ENCODE data around the gene CHST13. TPM values are rescaled to one million over a fixed set of nuclear protein-coding genes. Genes with fewer than 3 reads are reported as not detected.
"Not testable (repeated sequence)": the region's sequence is repeated elsewhere in the genome, so short reads cannot be mapped to it uniquely, and the experiment has no call there.

Gene CHST13
- total and polyA plus RNA-seq, 2 donors (not counting 3 experiments of a cell fraction or from before 2014, with no cell fraction given): 0.04 TPM; not detected in 1

- intact Hi-C loops (cut with micrococcal nuclease) (no loop called here), dilution Hi-C loops (cut with MboI; ENCODE audit: extremely low pct_ligation_motif_present, low sequenced_read_pairs) (no loop called here)
- no peak overlapping the region for H3K4me3 ChIP-seq (replicated peaks in 1 of 3; ENCODE audit: insufficient read depth in 1 of 3, low read depth in 1 of 3, low read length in 3 of 3)
- DNase-seq (ENCODE audit: low read depth, low spot score) (no peak), FAIRE-seq (no peak)
- H4K20me1 ChIP-seq (replicated peaks; ENCODE audit: control insufficient read depth, extremely low read depth, insufficient read depth, low read length): no peaks in the 10 kb centered on the region
- no peak overlapping the region for H3K27ac ChIP-seq (ENCODE audit: insufficient read depth, low read depth, low read length)
- no peaks in the 10 kb centered on the region for H3K36me3 ChIP-seq (ENCODE audit: control insufficient read depth in 2 of 2, extremely low read depth in 1 of 2, insufficient read depth in 2 of 2, low read length in 2 of 2)
- H3K9me1 ChIP-seq (replicated peaks; ENCODE audit: control insufficient read depth, extremely low read depth, insufficient read depth, low read length): no peaks in the 10 kb centered on the region
- POLR2A ChIA-PET: no interaction called here
- CTCF ChIA-PET: interaction anchor here (1.5 kb wide), 1 partner anchor 13 kb away, joined by 4 read pairs; no protein-coding TSS in a partner anchor
- no peak overlapping the region for H2AFZ ChIP-seq (ENCODE audit: low read depth, low read length)
- no peak for TF ChIP-seq POLR2AphosphoS5 (IDR thresholded peaks at IDR 0.05; ENCODE audit: insufficient read depth, low read depth, low read length)
- no peak for TF ChIP-seq GATA2 (IDR thresholded peaks at IDR 0.05; ENCODE audit: insufficient read depth, insufficient read length, low read depth, low read length)
- TF ChIP-seq MAX (IDR thresholded peaks at IDR 0.05; ENCODE audit: insufficient read depth, insufficient read length): no peak
- TF ChIP-seq MYC (IDR thresholded peaks at IDR 0.05; ENCODE audit: low read depth, low read length): no peak
- no peak for TF ChIP-seq CTCF (IDR thresholded peaks at IDR 0.05; ENCODE audit: extremely low read depth in 1 of 2, insufficient read depth in 1 of 2, low read depth in 1 of 2, low read length in 2 of 2)
- TF ChIP-seq POLR2A (IDR thresholded peaks at IDR 0.05; ENCODE audit: low read depth, low read length): no peak
- TF ChIP-seq EZH2 (IDR thresholded peaks at IDR 0.05; ENCODE audit: borderline replicate concordance, low read depth, low read length, severe bottlenecking): no peak
- no peak for TF ChIP-seq JUN (IDR thresholded peaks at IDR 0.05; ENCODE audit: borderline replicate concordance, insufficient read depth, insufficient read length, low read depth)
- no peak overlapping the region for H3K9ac ChIP-seq (replicated peaks; ENCODE audit: extremely low read depth, insufficient read depth, low read length)
- no peak overlapping the region for H3K4me2 ChIP-seq (ENCODE audit: insufficient read depth, low read length)
- BruUV-seq (replicated peaks): no TSS peak
- H3K27me3 ChIP-seq (ENCODE audit: control insufficient read depth in 2 of 2, insufficient read depth in 2 of 2, low read length in 2 of 2): peaks cover 8 to 12% of the 10 kb centered on the region in 2 experiments
- H3K79me2 ChIP-seq (ENCODE audit: control insufficient read depth, insufficient read depth, low read length): no peaks in the 10 kb centered on the region
- H3K9me3 ChIP-seq (replicated peaks; ENCODE audit: control insufficient read depth, insufficient read depth, low read length): no peaks in the 10 kb centered on the region
- no peaks in the 10 kb centered on the region for H3K4me1 ChIP-seq (ENCODE audit: control insufficient read depth, extremely low read depth, insufficient read depth, low read length)
Observed at GRCh38 chr3:126582311-126582710, 58.4 kb downstream of the CHST13 start.

- H3K27ac ChIP-seq (ENCODE audit: insufficient read depth, low read depth, low read length); FAIRE-seq; BruUV-seq (replicated peaks); H3K27me3 ChIP-seq (ENCODE audit: control insufficient read depth in 2 of 2, insufficient read depth in 2 of 2, low read length in 2 of 2); H3K79me2 ChIP-seq (ENCODE audit: control insufficient read depth, insufficient read depth, low read length); H3K4me3 ChIP-seq (replicated peaks in 1 of 3; ENCODE audit: insufficient read depth in 1 of 3, low read depth in 1 of 3, low read length in 3 of 3); H3K9me1 ChIP-seq (replicated peaks; ENCODE audit: control insufficient read depth, extremely low read depth, insufficient read depth, low read length); H3K9me3 ChIP-seq (replicated peaks; ENCODE audit: control insufficient read depth, insufficient read depth, low read length); POLR2A ChIA-PET; H3K36me3 ChIP-seq (ENCODE audit: control insufficient read depth in 2 of 2, extremely low read depth in 1 of 2, insufficient read depth in 2 of 2, low read length in 2 of 2); intact Hi-C loops (cut with micrococcal nuclease); dilution Hi-C loops (cut with MboI; ENCODE audit: extremely low pct_ligation_motif_present, low sequenced_read_pairs); H2AFZ ChIP-seq (ENCODE audit: low read depth, low read length); DNase-seq (ENCODE audit: low read depth, low spot score); H3K4me1 ChIP-seq (ENCODE audit: control insufficient read depth, extremely low read depth, insufficient read depth, low read length); CTCF ChIA-PET; H4K20me1 ChIP-seq (replicated peaks; ENCODE audit: control insufficient read depth, extremely low read depth, insufficient read depth, low read length); H3K9ac ChIP-seq (replicated peaks; ENCODE audit: extremely low read depth, insufficient read depth, low read length); H3K4me2 ChIP-seq (ENCODE audit: insufficient read depth, low read length): not testable (repeated sequence)
Observed at GRCh38 chr3:126591515-126591914, 67.6 kb downstream of the CHST13 start.

All from endothelial cell of umbilical vein (primary cell).